PC-9 (cell line): ENCODE measurements around the gene NOP56. TPM values are rescaled to one million over a fixed set of nuclear protein-coding genes. Genes with fewer than 3 reads are reported as not detected.

Experiments
- BruUV-seq: library from RNA; stranded (reverse); fragments of 400-500 nt; replicated peaks from 2 replicates; lab custom pipeline; 2021; lab: Mats Ljungman, UMichigan
- CTCF ChIA-PET: fragments of 300-600 bp; sonication (Branson Sonifier 250); formaldehyde crosslinking; loops from one replicate; lab custom pipeline; 2022; ENCODE audit warnings: antibody characterized with exemption; lab: Charles Lee
- POLR2A ChIA-PET: fragments of 300-600 bp; sonication (Branson Sonifier 250); formaldehyde crosslinking; loops from one replicate; lab custom pipeline; 2022; ENCODE audit warnings: antibody characterized with exemption; ENCODE audit not compliant: unreplicated experiment; lab: Charles Lee
- DNase-seq, 2 experiments: peaks; one replicate each; pipeline versions ENCODE4 v3.0.0 to v3.0.0-alpha.2; 2015 to 2022; ENCODE audit warnings: mixed read lengths in 1 of 2
- H2AFZ ChIP-seq: fragments of 200-600 bp; sonication (generic); 2 replicates; pipeline ENCODE4 v1.8.1; 2017; ENCODE audit warnings: antibody characterized with exemption
- H3F3A ChIP-seq: fragments of 200-600 bp; sonication (generic); 2 replicates; pipeline ENCODE4 v1.8.1; 2017; ENCODE audit warnings: antibody characterized with exemption, mild to moderate bottlenecking, low read depth; ENCODE audit not compliant: insufficient read depth
- H3K27ac ChIP-seq: fragments of 200-600 bp; sonication (generic); 2 replicates; pipeline ENCODE4 v1.6.1; 2016; ENCODE audit warnings: mixed run types
- H3K27me3 ChIP-seq: fragments of 200-600 bp; sonication (generic); 2 replicates; pipeline ENCODE4 v1.6.1; 2016; ENCODE audit warnings: low read depth, mixed run types; ENCODE audit not compliant: insufficient read depth
- H3K36me3 ChIP-seq: fragments of 200-600 bp; sonication (generic); 2 replicates; pipeline ENCODE4 v1.6.1; 2016; ENCODE audit warnings: low read depth, mixed run types
- H3K4me1 ChIP-seq: fragments of 200-600 bp; sonication (generic); replicated peaks from 2 replicates; pipeline ENCODE4 v1.6.1; 2016; ENCODE audit warnings: mixed run types; ENCODE audit not compliant: insufficient read depth
- H3K4me2 ChIP-seq: fragments of 200-600 bp; sonication (generic); 2 replicates; pipeline ENCODE4 v1.6.1; 2017; ENCODE audit warnings: mixed run types
- H3K4me3 ChIP-seq: fragments of 200-600 bp; sonication (generic); 2 replicates; pipeline ENCODE4 v1.6.1; 2016; ENCODE audit warnings: mixed run types
- H3K79me2 ChIP-seq: fragments of 200-600 bp; sonication (generic); 2 replicates; pipeline ENCODE4 v1.6.1; 2017; ENCODE audit warnings: low read depth, mixed run types
- H3K9me2 ChIP-seq: fragments of 200-600 bp; sonication (generic); 2 replicates; pipeline ENCODE4 v1.8.1; 2017; ENCODE audit warnings: mild to moderate bottlenecking; ENCODE audit not compliant: insufficient read depth
- H3K9me3 ChIP-seq: fragments of 200-600 bp; sonication (generic); 2 replicates; pipeline ENCODE4 v1.8.1; 2016; ENCODE audit warnings: low read depth; ENCODE audit not compliant: insufficient read depth
- H4K20me1 ChIP-seq: fragments of 200-600 bp; sonication (generic); 2 replicates; pipeline ENCODE4 v1.8.1; 2017; ENCODE audit not compliant: insufficient read depth
- EZH2 ChIP-seq: fragments of 200-600 bp; sonication (generic); IDR thresholded peaks from 2 replicates; pipeline ENCODE4 v1.8.0; 2017; ENCODE audit warnings: antibody characterized with exemption, low read depth
- intact Hi-C: fragments of 100-400 bp; cut with micrococcal nuclease; formaldehyde crosslinking; loops from one replicate; pipeline ENCODE4 v1.10.0; 2022; ENCODE audit not compliant: unreplicated experiment
- total RNA-seq: library from RNA; stranded (reverse); gene quantifications from 2 replicates; pipeline ENCODE4 v1.2.3, GENCODE V29; 2021
- TF ChIP-seq, protein P1 (sequence below): fragments of 200-600 bp; sonication (generic); conservative IDR thresholded peaks from 2 replicates; pipeline ENCODE4 v1.6.1; 2017; ENCODE audit warnings: mixed run types, antibody characterized with exemption, mild to moderate bottlenecking, moderate library complexity

NOP56 gene
- total RNA-seq, 1 experiment from 2014 or later: 210 TPM

DNA sequence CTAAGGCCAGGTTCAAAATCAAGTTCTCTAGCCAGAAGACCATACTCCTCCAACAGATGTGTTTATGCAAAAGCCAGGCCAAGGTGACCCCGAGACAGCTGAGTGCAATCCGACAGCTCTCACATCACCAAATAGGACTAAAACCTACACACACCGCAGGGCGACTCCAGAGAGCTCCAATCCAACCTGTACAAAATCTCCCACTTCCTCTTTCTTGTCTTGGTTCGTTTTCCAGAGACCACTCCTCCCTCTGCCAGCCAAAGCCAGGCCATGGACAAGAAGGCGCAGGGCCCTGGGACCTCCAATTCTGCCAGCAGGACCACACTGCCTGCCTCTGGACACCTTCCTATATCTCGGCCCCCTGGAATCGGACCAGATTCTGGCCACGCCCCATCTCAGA, 11.5 kb upstream of the NOP56 start:
- Histone ChIP-seq H3K36me3 (no peaks in the 10 kb centered on the region), H3K4me2 (no peak overlapping the region), H2AFZ (no peak overlapping the region), H3K4me1 (no peaks in the 10 kb centered on the region), H3K9me2 (no peaks in the 10 kb centered on the region), H4K20me1 (no peaks in the 10 kb centered on the region), H3K27me3 (peaks cover 1% of the 10 kb centered on the region; the same call in 1 of the 2 replicates), H3K79me2 (no peaks in the 10 kb centered on the region), H3K4me3 (no peak overlapping the region), H3F3A (no peaks in the 10 kb centered on the region), H3K9me3 (no peaks in the 10 kb centered on the region), H3K27ac (no peak overlapping the region)
- no TSS peak for BruUV-seq
- CTCF ChIA-PET: no interaction called here
- DNase-seq: no peak
- intact Hi-C loops: no loop called here
- POLR2A ChIA-PET: no interaction called here
- no peak for TF ChIP-seq EZH2
- TF ChIP-seq, protein P1, sequence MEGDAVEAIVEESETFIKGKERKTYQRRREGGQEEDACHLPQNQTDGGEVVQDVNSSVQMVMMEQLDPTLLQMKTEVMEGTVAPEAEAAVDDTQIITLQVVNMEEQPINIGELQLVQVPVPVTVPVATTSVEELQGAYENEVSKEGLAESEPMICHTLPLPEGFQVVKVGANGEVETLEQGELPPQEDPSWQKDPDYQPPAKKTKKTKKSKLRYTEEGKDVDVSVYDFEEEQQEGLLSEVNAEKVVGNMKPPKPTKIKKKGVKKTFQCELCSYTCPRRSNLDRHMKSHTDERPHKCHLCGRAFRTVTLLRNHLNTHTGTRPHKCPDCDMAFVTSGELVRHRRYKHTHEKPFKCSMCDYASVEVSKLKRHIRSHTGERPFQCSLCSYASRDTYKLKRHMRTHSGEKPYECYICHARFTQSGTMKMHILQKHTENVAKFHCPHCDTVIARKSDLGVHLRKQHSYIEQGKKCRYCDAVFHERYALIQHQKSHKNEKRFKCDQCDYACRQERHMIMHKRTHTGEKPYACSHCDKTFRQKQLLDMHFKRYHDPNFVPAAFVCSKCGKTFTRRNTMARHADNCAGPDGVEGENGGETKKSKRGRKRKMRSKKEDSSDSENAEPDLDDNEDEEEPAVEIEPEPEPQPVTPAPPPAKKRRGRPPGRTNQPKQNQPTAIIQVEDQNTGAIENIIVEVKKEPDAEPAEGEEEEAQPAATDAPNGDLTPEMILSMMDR: no peak

DNA sequence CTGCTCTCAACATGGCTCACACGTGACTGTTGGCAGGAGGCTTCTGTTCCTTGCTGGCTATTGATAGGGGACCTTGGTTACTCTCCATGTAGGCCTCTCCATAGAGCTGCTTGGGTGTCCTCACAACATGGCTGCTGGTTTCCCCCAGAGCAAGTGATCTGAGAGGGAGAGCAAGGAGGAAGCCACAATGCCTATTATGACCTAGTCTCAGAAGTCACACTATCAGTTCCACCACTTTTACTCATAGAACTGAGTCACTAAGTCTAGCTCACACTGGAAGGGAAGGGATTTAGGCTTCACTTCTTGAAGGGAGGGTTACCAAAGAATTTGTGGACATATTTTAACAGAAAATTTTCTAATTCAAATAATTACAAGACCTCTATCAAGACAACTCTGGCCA, 8.7 kb upstream of the NOP56 start:
- CTCF ChIA-PET: no interaction called here
- Histone ChIP-seq H3K4me1 (no peaks in the 10 kb centered on the region), H3F3A (peaks cover 7% of the 10 kb centered on the region; the same call in 1 of the 2 replicates), H3K9me3 (no peaks in the 10 kb centered on the region), H4K20me1 (no peaks in the 10 kb centered on the region), H2AFZ (no peak overlapping the region), H3K79me2 (no peaks in the 10 kb centered on the region), H3K27me3 (no peaks in the 10 kb centered on the region), H3K27ac (no peak overlapping the region), H3K9me2 (no peaks in the 10 kb centered on the region), H3K4me3 (no peak overlapping the region), H3K36me3 (no peaks in the 10 kb centered on the region), H3K4me2 (no peak overlapping the region)
- DNase-seq: no peak
- BruUV-seq: no TSS peak
- TF ChIP-seq, protein P1: no peak
- TF ChIP-seq EZH2: no peak
- intact Hi-C loops: no loop called here
- POLR2A ChIA-PET: interaction anchor here (0.6 kb wide), 2 partner anchors 60 to 280 kb away, joined by 4 to 17 read pairs; no protein-coding TSS in a partner anchor

DNA sequence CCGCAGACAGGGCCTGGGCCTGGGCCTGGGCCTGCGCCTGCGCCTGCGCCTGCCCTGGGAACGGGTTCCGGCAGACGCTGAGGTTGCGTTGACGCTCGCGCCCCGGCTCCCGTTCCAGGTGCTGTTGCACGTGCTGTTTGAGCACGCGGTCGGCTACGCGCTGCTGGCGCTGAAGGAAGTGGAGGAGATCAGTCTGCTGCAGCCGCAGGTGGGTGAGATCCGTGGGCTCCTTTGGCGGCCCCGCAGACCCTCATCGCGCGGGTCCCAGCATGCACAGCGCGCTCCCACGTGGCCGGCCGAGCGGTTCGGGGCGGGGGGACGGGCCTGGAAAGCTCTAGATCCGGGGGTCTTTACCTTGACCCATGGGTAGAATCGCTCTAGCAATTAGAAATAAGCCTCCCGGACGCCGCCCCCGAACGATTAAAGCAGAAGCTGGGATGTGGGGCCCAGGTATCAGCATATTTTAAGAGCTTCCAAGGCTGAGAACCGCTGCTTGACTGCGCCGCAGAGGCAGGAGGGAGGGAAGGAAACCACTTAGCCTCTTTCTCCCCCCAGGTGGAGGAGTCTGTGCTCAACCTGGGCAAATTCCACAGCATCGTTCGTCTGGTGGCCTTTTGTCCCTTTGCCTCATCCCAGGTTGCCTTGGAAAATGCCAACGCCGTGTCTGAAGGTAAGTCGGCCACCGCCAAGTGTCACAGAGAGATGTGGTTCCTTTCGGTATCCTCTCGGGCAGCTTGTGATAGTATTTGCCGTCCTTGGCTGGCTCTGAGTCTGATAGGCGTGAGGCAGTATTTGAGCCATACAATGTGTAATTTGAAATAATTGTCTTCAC, 508 bp downstream of the NOP56 start:
- intact Hi-C loops: no loop called here
- peak overlapping the region; percentile 81 for H2AFZ ChIP-seq
- peaks cover 50% of the 10 kb centered on the region for H4K20me1 ChIP-seq

More for the DNA sequence above, 508 bp downstream of the NOP56 start:
- Histone ChIP-seq H3K4me1 (peaks cover 22% of the 10 kb centered on the region), H3K27ac (peak overlapping the region; percentile 36), H3K9me2 (no peaks in the 10 kb centered on the region), H3K79me2 (peaks cover 66% of the 10 kb centered on the region), H3K4me3 (peak overlapping the region; percentile 94), H3K9me3 (no peaks in the 10 kb centered on the region), H3F3A (peaks cover 62% of the 10 kb centered on the region), H3K4me2 (peak overlapping the region; percentile 99), H3K27me3 (no peaks in the 10 kb centered on the region), H3K36me3 (peaks cover 48% of the 10 kb centered on the region)
- BruUV-seq: TSS peak; percentile 44
- CTCF ChIA-PET: no interaction called here
- TF ChIP-seq EZH2: no peak
- TF ChIP-seq, protein P1: no peak
- POLR2A ChIA-PET: interaction anchor here (0.5 to 2.1 kb wide), 6 partner anchors 11 to 290 kb away, joined by 4 to 28 read pairs (median 7); partner anchors contain the start of genes IDH3B and SNRPB
- DNase-seq: no peak
